Neural crest cell (in vitro differentiated cells): Measurements from ENCODE around the gene FBN2. TPM values are rescaled to one million over a fixed set of nuclear protein-coding genes. Genes with fewer than 3 reads are reported as not detected.
A peak's percentile ranks its signal among the peaks of the same experiment; 100 is the strongest.

Experiments used
- DNase-seq: peaks from one replicate; pipeline ENCODE4 v3.0.0; 2021; ENCODE audit warnings: low read depth, mixed read lengths, low spot score
- H3K27ac Mint-ChIP-seq: one replicate; pipeline ENCODE4 v1.8.0; 2021; ENCODE audit warnings: mild to moderate bottlenecking, mixed read lengths; ENCODE audit not compliant: unreplicated experiment
- H3K27me3 Mint-ChIP-seq: 2 replicates; pipeline ENCODE4 v1.8.0; 2021; ENCODE audit warnings: low read depth, mild to moderate bottlenecking, mixed read lengths
- H3K36me3 Mint-ChIP-seq: 2 replicates; pipeline ENCODE4 v1.8.0; 2021; ENCODE audit warnings: low read depth, mild to moderate bottlenecking, mixed read lengths
- H3K4me1 Mint-ChIP-seq: 2 replicates; pipeline ENCODE4 v1.8.0; 2021; ENCODE audit warnings: mixed read lengths
- H3K4me3 Mint-ChIP-seq: one replicate; pipeline ENCODE4 v1.8.0; 2021; ENCODE audit warnings: mild to moderate bottlenecking, mixed read lengths
- H3K9me3 Mint-ChIP-seq: 2 replicates; pipeline ENCODE4 v1.8.0; 2021; ENCODE audit warnings: mixed read lengths
- total RNA-seq: library from RNA; stranded (reverse); gene quantifications from 2 replicates; pipeline ENCODE4 v1.2.1, GENCODE V29; 2021
- TF ChIP-seq, protein P1 (sequence below): fragments of 200-600 bp; sonication (generic); conservative IDR thresholded peaks from 2 replicates; pipeline ENCODE4 v1.5.0; 2021; ENCODE audit warnings: antibody characterized with exemption, mild to moderate bottlenecking

FBN2 gene
- total RNA-seq, 1 donor from 2014 or later: 58.3 TPM

DNA sequence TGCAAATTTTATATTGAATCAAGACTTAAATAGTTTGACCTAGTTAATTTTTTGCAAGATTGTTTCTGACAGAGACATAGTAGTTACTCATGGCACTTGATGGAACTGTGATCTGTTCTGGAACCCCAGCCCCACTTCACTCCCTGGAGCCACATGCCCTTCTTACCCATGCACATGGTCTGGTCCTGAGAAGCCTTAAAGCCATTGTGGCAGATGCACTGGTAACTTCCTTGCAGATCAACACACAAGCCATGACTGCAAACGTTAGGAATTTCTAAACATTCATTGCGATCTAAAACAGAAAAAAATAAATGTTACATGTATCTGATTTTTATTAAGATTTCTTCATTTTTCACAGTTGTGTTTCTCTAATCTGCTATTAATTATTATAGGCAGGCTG is 233.3 kb downstream of the FBN2 start:
- H3K4me1 Mint-ChIP-seq: no peaks in the 10 kb centered on the region
- no peak overlapping the region for H3K27ac Mint-ChIP-seq
- peaks cover 10% of the 10 kb centered on the region for H3K36me3 Mint-ChIP-seq
- no peaks in the 10 kb centered on the region for H3K27me3 Mint-ChIP-seq
- TF ChIP-seq, protein P1, sequence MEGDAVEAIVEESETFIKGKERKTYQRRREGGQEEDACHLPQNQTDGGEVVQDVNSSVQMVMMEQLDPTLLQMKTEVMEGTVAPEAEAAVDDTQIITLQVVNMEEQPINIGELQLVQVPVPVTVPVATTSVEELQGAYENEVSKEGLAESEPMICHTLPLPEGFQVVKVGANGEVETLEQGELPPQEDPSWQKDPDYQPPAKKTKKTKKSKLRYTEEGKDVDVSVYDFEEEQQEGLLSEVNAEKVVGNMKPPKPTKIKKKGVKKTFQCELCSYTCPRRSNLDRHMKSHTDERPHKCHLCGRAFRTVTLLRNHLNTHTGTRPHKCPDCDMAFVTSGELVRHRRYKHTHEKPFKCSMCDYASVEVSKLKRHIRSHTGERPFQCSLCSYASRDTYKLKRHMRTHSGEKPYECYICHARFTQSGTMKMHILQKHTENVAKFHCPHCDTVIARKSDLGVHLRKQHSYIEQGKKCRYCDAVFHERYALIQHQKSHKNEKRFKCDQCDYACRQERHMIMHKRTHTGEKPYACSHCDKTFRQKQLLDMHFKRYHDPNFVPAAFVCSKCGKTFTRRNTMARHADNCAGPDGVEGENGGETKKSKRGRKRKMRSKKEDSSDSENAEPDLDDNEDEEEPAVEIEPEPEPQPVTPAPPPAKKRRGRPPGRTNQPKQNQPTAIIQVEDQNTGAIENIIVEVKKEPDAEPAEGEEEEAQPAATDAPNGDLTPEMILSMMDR: no peak
- no peaks in the 10 kb centered on the region for H3K9me3 Mint-ChIP-seq
- H3K4me3 Mint-ChIP-seq: no peak overlapping the region
- no peak for DNase-seq

- no peak for DNase-seq
- no peaks in the 10 kb centered on the region for H3K9me3 Mint-ChIP-seq
- H3K27ac Mint-ChIP-seq: no peak overlapping the region
- TF ChIP-seq, protein P1: no peak
- H3K4me1 Mint-ChIP-seq: no peaks in the 10 kb centered on the region
- no peaks in the 10 kb centered on the region for H3K27me3 Mint-ChIP-seq
- peaks cover 14% of the 10 kb centered on the region for H3K36me3 Mint-ChIP-seq
- no peak overlapping the region for H3K4me3 Mint-ChIP-seq
These were observed 234.0 kb downstream of the FBN2 start for GRCh38 chr5:128304088-128304487.

DNA sequence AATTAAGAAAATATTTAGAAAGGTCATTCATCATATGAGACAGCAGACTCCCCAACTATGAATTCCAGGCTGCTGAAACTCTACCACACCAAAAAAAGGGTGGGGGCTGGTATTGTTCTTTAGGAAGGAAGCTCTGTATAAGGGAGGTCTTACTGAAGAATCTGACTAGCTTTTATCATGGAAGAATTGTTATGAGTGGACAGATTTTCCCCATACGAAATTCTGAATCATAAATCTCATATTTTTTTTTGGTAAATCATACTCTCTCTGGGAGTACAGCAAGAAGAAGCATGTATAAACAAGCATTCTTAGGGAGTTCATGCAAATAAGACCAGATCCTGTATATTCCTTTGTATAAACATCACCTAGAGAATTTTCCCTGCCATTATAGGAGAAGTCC is 234.5 kb downstream of the FBN2 start:
- Mint-ChIP-seq H3K27me3 (no peaks in the 10 kb centered on the region), H3K27ac (no peak overlapping the region), H3K4me3 (no peak overlapping the region), H3K4me1 (no peaks in the 10 kb centered on the region), H3K9me3 (no peaks in the 10 kb centered on the region), H3K36me3 (peaks cover 16% of the 10 kb centered on the region)
- TF ChIP-seq, protein P1: no peak
- no peak for DNase-seq

DNA sequence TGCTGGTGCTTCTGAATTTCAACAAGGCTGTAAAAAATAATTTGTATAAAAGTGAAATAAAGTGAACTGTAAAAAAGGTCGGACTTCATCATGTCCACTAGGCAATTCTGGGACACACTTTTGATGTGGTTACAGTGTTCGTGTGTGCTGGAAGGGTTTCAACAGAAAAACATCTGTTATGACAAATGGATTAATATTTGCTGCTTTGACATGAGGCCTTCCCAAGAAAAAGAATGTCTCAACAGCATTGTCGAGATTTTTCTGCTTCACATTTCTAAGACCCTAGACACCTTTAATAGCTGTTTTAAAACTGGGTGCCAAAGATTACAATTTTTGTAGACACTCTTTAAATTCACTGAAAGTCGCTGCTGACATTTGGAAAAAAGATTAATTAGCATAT is 237.9 kb downstream of the FBN2 start:
- Mint-ChIP-seq H3K27me3 (no peaks in the 10 kb centered on the region), H3K36me3 (peaks cover 28% of the 10 kb centered on the region), H3K4me3 (no peak overlapping the region), H3K27ac (no peak overlapping the region), H3K9me3 (no peaks in the 10 kb centered on the region), H3K4me1 (no peaks in the 10 kb centered on the region)
- DNase-seq: no peak
- TF ChIP-seq, protein P1: no peak

DNA sequence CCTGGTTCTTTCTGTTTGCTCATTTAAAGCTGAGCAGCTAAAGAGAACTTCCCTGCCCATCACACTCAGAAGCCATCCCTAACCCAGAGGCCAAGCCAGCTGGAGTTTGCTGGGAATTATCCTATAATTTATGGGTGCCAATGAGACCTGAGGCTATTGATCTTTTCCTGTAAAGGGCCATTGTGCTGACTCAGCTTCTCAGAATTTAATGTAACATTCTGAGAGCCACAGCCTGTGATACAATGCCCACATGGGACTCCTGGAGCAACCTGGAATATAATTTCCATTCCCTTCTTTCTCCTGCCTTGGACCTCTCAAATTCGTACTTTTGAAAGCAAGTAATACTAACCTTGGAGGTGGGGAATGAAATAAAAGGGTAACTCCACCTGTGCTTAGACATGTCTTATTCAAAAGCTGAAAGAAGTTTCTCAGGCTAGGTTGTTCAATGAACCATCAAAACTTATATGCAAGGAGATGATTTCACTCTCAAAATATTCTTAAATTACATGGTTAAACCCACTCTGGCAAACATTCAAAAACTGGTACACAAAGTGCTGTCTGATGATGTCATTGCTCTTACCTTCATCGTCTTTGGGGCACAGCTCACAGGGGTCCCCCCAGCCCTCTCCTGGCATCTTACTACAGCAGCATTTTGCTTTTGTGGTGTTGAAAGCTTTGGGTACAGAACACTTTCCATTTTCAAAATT is 247.7 kb downstream of the FBN2 start:
- Mint-ChIP-seq H3K4me3 (no peak overlapping the region), H3K27me3 (no peaks in the 10 kb centered on the region), H3K9me3 (peaks cover 3% of the 10 kb centered on the region), H3K4me1 (no peaks in the 10 kb centered on the region), H3K36me3 (peaks cover 19% of the 10 kb centered on the region), H3K27ac (peak overlapping the region; percentile 24)
- DNase-seq: no peak
- TF ChIP-seq, protein P1: no peak
